OCI-LY7 (cell line): Measurements from ENCODE around the gene LMX1B.

Source experiments
- EZH2phosphoT487 ChIP-seq: fragments of 200-600 bp; sonication (generic); IDR thresholded peaks from 2 replicates; pipeline ENCODE4 v1.6.1; 2018; ENCODE audit warnings: low read depth, borderline replicate concordance, mild to moderate bottlenecking, mixed run types, antibody characterized with exemption, low read length, moderate library complexity, mixed read lengths
- TF ChIP-seq, protein P1 (sequence below): fragments of 200-600 bp; sonication (generic); conservative IDR thresholded peaks from 2 replicates; pipeline ENCODE4 v1.5.1; 2014; ENCODE audit warnings: mild to moderate bottlenecking, antibody characterized with exemption, low read length, moderate library complexity, mixed read lengths

DNA sequence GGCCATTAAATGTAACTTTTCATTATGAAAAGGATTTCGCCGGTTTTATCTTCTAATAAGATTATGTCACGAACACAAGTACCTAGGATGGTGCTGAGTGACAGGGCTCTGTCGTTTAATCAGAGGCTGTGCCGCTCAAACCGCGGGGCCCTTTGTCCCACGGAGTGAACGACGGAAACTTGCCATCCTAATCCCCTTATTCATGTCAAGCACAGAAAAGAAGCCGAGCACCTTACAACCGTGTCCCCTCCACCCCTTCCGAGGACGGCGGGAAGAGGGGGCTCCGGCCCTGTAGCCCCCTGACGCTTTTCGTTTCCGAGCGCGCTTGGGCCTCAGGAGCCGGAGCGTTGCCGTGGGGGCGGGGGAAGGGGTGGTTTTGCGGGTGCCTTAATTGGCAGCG is 11.2 kb downstream of the LMX1B start:
- TF ChIP-seq, protein P1, sequence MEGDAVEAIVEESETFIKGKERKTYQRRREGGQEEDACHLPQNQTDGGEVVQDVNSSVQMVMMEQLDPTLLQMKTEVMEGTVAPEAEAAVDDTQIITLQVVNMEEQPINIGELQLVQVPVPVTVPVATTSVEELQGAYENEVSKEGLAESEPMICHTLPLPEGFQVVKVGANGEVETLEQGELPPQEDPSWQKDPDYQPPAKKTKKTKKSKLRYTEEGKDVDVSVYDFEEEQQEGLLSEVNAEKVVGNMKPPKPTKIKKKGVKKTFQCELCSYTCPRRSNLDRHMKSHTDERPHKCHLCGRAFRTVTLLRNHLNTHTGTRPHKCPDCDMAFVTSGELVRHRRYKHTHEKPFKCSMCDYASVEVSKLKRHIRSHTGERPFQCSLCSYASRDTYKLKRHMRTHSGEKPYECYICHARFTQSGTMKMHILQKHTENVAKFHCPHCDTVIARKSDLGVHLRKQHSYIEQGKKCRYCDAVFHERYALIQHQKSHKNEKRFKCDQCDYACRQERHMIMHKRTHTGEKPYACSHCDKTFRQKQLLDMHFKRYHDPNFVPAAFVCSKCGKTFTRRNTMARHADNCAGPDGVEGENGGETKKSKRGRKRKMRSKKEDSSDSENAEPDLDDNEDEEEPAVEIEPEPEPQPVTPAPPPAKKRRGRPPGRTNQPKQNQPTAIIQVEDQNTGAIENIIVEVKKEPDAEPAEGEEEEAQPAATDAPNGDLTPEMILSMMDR = no peak
- no peak for TF ChIP-seq EZH2phosphoT487
